22Rv1 (cell line): Measurements from ENCODE around the gene LZTS2.

ENCODE experiments used
- CTCF ChIP-seq: fragments of 450-650 bp; IDR thresholded peaks from 2 replicates; pipeline ENCODE4 v1.5.1; 2017; ENCODE audit warnings: mild to moderate bottlenecking
- ZFX ChIP-seq: fragments of 450-650 bp; IDR thresholded peaks from 2 replicates; pipeline ENCODE4 v1.6.1; 2017; ENCODE audit warnings: antibody characterized with exemption, borderline replicate concordance

- TF ChIP-seq CTCF, result no peak
- TF ChIP-seq ZFX, result no peak
Observed at GRCh38 chr10:101019440-101019703, 19.8 kb downstream of the LZTS2 start.
